ENCODE measurements around the gene MAGI2. TPM values are rescaled to one million over a fixed set of nuclear protein-coding genes. Genes with fewer than 3 reads are reported as not detected.

The MAGI2 gene
- total RNA-seq, 1 experiment from 2014 or later, result 0.22 TPM

- CTCF ChIA-PET, result no interaction called here
- BruUV-seq (replicated peaks), result no TSS peak
- H3K79me2 ChIP-seq (ENCODE audit: insufficient read depth, low read length), result no peaks in the 10 kb centered on the region
- POLR2A ChIA-PET, result no interaction called here
- H3K27me3 ChIP-seq (ENCODE audit: insufficient read depth, low read length), result no peaks in the 10 kb centered on the region
- H3K9ac ChIP-seq (ENCODE audit: low read length), result no peak overlapping the region
- no peak overlapping the region for H3K4me2 ChIP-seq (ENCODE audit: low read length)
- no peaks in the 10 kb centered on the region for H4K20me1 ChIP-seq (ENCODE audit: insufficient read depth)
- DNase-seq (ENCODE audit: low read depth, low spot score), result no peak
- no peaks in the 10 kb centered on the region for H3K4me1 ChIP-seq (ENCODE audit: control insufficient read depth in 1 of 2, insufficient read depth in 2 of 2, low read length in 2 of 2)
- H3K36me3 ChIP-seq (ENCODE audit: control insufficient read depth in 1 of 2, insufficient read depth in 2 of 2, low read length in 2 of 2), result no peaks in the 10 kb centered on the region
- H3K9me3 ChIP-seq (ENCODE audit: control insufficient read depth in 1 of 2, insufficient read depth in 1 of 2, low read depth in 1 of 2, low read length in 2 of 2), result no peaks in the 10 kb centered on the region
- RAD21 ChIA-PET (ENCODE audit: low non-redundant PET in 1 of 2, low total read pairs in 2 of 2, uncharacterized antibody in 2 of 2, unreplicated experiment in 2 of 2), result no interaction called here
- TF ChIP-seq EZH2phosphoT487 (IDR thresholded peaks at IDR 0.05; ENCODE audit: borderline replicate concordance) (no peak), SRF (IDR thresholded peaks at IDR 0.05; ENCODE audit: low read depth) (no peak), CEBPB (IDR thresholded peaks at IDR 0.05; ENCODE audit: low read depth) (no peak), SIN3A (IDR thresholded peaks at IDR 0.05; ENCODE audit: low read depth) (no peak)
- intact Hi-C loops (cut with micrococcal nuclease), result no loop called here
- H3K4me3 ChIP-seq (replicated peaks in 1 of 2; ENCODE audit: low read depth in 1 of 2, low read length in 2 of 2), result no peak overlapping the region
- ATAC-seq, result no peak
- H2AFZ ChIP-seq (ENCODE audit: low read depth, low read length, poor library complexity, severe bottlenecking), result no peak overlapping the region
- no peaks in the 10 kb centered on the region for H3K9me2 ChIP-seq (ENCODE audit: insufficient read depth)
- H3K27ac ChIP-seq (ENCODE audit: low read depth, low read length), result no peak overlapping the region
Observed at GRCh38 chr7:79096361-79096805, 357.1 kb downstream of the MAGI2 start.

GRCh38 chr7:79093421-79093820 lies 360.0 kb downstream of the MAGI2 start:
- BruUV-seq (replicated peaks), result no TSS peak
- POLR2A ChIA-PET, result no interaction called here
- intact Hi-C loops (cut with micrococcal nuclease), result no loop called here
- Histone ChIP-seq H2AFZ (ENCODE audit: low read depth, low read length, poor library complexity, severe bottlenecking) (no peak overlapping the region), H3K4me3 (replicated peaks in 1 of 2; ENCODE audit: low read depth in 1 of 2, low read length in 2 of 2) (no peak overlapping the region), H3K4me1 (ENCODE audit: control insufficient read depth in 1 of 2, insufficient read depth in 2 of 2, low read length in 2 of 2) (no peaks in the 10 kb centered on the region), H3K4me2 (ENCODE audit: low read length) (no peak overlapping the region), H3K27me3 (ENCODE audit: insufficient read depth, low read length) (no peaks in the 10 kb centered on the region), H3K9me3 (ENCODE audit: control insufficient read depth in 1 of 2, insufficient read depth in 1 of 2, low read depth in 1 of 2, low read length in 2 of 2) (no peaks in the 10 kb centered on the region), H3K36me3 (ENCODE audit: control insufficient read depth in 1 of 2, insufficient read depth in 2 of 2, low read length in 2 of 2) (no peaks in the 10 kb centered on the region), H3K9ac (ENCODE audit: low read length) (no peak overlapping the region), H4K20me1 (ENCODE audit: insufficient read depth) (no peaks in the 10 kb centered on the region), H3K79me2 (ENCODE audit: insufficient read depth, low read length) (no peaks in the 10 kb centered on the region), H3K9me2 (ENCODE audit: insufficient read depth) (no peaks in the 10 kb centered on the region), H3K27ac (ENCODE audit: low read depth, low read length) (no peak overlapping the region)
- DNase-seq (ENCODE audit: low read depth, low spot score), result no peak
- CTCF ChIA-PET, result no interaction called here
- ATAC-seq, result no peak
- RAD21 ChIA-PET (ENCODE audit: low non-redundant PET in 1 of 2, low total read pairs in 2 of 2, uncharacterized antibody in 2 of 2, unreplicated experiment in 2 of 2), result no interaction called here
- TF ChIP-seq EZH2phosphoT487 (IDR thresholded peaks at IDR 0.05; ENCODE audit: borderline replicate concordance), result no peak
- TF ChIP-seq CEBPB (IDR thresholded peaks at IDR 0.05; ENCODE audit: low read depth), result no peak
- no peak for TF ChIP-seq YY1 (IDR thresholded peaks at IDR 0.05; ENCODE audit: extremely low read depth, insufficient replicate concordance, low read depth, low read length)
- TF ChIP-seq TCF7L2 (IDR thresholded peaks at IDR 0.05; ENCODE audit: borderline replicate concordance, extremely low read depth, insufficient read depth, insufficient read length), result no peak
- TF ChIP-seq EGR1 (IDR thresholded peaks at IDR 0.05; ENCODE audit: low read depth), result no peak
- TF ChIP-seq REST (IDR thresholded peaks at IDR 0.05; ENCODE audit: low read depth), result no peak
- no peak for TF ChIP-seq ATF3 (IDR thresholded peaks at IDR 0.05)
- TF ChIP-seq ELF1 (IDR thresholded peaks at IDR 0.05; ENCODE audit: borderline replicate concordance, low read depth), result no peak
- no peak for TF ChIP-seq EZH2 (IDR thresholded peaks at IDR 0.05)
- TF ChIP-seq MAX (IDR thresholded peaks at IDR 0.05), result no peak
- TF ChIP-seq FOSL1 (IDR thresholded peaks at IDR 0.05; ENCODE audit: low read depth), result no peak
- no peak for TF ChIP-seq ZFX (IDR thresholded peaks at IDR 0.05)
- no peak for TF ChIP-seq RAD21 (IDR thresholded peaks at IDR 0.05; ENCODE audit: low read depth)
- TF ChIP-seq SIN3A (IDR thresholded peaks at IDR 0.05; ENCODE audit: low read depth), result no peak
